NOMO-1 treated with DMSO at 0.1 percent for 48 hours (cell line): Measurements from ENCODE around the gene NYAP2.

Source experiments
- DNase-seq: peaks from one replicate; lab custom pipeline; 2025; ENCODE audit not compliant: unreplicated experiment; lab: John Stamatoyannopoulos, UW

Gene NYAP2

DNA sequence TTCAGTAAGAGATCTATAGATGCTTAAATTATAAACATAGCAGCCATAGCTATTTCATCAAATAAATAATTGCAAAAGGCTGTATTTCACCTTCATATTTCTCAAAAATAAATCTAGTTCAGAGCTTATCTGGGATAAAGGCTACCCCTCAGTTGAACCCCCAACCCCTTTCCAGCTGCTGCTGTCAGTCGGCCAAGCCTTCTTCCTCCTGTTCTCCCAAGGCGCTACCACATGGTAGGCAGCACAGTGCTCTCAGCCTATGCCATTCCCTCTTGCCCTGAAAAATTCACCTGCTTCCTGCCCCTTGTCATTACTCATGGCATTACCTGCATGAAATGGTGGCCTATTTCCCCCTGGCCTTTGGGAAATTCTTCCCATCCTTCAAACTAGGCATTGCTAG is 136.5 kb downstream of the NYAP2 start:
- DNase-seq = no peak

DNA sequence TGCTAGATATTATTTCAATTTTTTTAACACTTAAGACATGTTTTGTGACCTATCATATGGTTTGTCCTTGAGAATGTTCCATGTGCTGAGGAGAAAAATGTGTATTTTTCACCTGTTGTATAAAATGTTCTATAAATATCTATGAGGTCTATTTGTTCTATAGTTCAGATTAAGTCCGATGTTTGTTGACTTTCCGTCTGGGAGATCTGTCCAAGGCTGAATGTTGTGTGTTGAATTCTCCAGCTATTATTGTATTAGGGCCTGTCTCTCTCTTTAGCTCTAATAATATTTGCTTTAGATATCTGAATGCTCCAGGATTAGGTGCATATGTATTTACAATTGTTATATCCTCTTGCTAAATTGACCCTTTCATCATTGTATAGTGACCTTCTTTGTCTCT is 144.1 kb downstream of the NYAP2 start:
- no peak for DNase-seq

DNA sequence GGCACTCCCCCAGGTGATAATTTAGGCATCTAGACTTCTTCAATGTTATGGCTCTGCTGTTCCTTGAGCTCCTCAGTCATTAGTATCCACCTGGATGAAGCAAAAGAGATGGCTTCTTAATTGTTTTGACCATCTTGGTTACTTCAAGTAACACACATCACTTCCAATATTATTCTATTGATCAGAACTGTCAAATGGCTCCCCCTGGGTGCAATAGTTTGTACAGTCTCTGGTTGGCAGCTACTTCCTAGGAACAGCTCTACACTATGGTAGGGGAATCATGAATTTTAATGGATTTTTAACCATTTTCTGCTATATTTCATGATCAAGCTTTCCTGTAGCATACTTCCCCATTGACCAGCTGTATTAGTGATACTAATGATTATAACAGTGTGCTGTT is 157.0 kb downstream of the NYAP2 start:
- no peak for DNase-seq

DNA sequence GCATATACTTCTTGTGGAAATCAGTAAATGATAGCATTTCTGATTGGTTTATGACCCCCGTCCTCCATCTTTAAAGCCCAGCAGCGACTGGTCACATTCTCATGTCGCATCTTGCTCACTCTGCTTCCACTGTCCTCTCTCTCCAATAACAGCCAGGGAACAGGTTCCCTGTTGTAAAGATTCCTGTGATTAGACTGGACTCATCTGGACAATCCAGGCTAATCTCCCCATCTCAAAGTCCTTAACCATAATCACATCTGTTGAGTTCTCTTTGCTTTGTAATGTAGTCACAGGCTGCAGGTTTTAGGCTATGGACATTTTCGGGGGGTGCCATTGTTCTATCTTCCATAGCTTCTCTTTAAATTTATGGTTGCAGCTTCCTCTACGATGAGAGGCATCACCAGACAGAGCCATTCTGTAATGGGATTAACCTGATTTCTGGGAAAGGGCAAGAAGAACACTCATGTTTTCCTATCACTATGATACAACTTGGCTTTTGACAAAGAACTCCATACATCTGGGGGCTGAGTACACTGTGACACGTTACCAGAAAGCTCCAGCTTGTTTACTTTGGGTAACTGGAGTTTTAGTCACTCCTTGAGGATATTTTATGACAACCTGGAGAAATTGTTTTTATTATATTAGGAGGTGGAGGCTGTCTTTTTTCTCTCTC is 159.0 kb downstream of the NYAP2 start:
- DNase-seq = no peak

DNA sequence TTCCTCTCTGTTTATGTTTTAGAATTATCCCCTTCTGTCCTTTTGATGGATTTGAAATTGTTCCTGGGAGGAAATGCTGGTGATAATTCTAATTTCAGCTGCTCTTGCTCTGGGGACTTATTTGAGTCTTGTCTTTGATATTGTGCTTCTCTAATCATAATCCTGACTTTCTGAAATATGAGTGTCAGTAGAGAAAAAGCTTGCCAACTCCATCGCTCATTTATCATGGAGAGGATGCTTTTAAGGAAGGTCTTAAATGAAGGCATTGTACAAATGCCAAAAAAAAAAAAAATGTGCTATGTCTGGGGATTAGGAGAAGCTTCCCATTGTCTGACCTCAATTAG is 159.5 kb downstream of the NYAP2 start:
- no peak for DNase-seq

DNA sequence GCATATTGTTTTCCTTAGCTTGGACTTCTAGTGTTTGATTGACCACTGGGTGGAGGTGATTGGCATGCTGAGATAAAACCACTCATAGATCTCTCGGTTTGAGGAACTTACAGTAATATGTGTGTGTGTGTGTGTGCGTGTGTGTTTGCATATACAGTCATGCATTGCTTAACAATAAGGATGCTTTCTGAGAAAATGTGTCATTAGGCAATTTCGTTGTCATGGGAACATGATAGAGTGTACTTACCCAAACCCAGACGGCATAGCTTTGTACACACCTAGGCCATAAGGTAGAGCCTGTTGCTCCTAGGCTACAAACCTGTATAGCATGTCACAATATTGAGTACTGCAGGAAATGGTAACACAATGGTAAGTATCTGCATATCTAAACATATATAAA is 167.3 kb downstream of the NYAP2 start:
- DNase-seq = peak; percentile 55

DNA sequence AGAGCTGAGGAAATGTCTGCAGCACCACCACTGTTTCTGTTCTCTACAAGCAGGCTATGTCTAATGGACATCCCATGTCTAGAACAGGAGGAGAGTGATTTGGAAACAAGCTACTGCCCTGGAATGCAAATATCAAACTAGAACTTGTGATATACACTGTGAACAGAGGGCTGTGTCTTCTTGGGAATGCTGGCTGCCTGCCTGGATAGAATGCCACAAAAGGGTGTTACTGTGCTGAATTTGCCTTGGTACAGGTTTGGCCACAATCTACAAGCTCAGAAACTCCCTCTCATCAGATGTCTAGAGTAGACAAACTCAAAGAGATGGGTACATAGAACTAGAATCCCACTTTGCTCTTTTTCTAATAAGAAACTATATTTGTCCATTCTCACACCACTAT is 170.5 kb downstream of the NYAP2 start:
- DNase-seq = no peak

DNA sequence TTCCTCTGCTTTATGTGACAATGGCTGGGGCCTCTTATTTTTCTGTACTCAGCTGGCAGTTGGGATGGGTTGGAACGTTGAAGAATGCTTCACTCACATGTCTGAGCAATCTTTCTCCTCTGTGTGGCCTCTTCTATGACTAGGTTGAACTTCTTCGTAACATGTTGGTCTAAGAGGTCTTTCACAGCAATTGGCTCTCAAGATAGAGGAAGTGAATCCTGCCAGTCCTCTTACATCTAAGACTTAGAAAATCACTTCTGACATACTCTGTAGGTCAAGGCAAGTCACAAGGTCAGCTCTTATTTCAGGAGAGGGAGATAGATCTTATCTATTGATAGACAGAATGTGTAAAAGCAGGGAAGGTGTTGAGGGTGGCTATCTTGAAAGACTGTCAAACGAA is 174.1 kb downstream of the NYAP2 start:
- peak; percentile 31 for DNase-seq

DNA sequence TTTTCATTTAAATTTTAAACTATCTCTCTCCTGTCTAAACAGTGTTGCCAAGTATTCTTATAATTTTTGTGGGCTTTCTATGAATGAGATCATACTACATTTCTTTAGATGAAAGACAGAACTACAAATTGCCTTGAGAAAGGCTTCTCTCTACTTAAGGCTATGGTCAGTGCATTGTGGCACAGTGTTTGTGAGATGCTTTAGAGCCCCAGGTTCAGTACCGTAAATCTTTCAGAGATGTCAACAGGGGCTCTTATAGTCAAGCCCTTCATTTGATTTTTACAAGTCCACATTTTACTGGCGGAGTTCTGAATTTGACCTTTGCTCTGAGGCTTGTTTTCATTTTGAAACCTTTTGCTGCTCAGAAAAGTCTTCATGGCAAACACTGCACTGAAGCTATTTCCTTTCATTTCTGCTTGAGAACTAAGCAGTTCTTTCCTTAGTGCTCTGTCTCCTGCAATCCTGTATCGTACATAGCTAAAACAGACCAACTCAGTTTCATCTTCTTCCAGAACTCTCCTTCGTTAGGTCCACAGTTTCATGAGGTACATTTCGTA is 175.2 kb downstream of the NYAP2 start:
- no peak for DNase-seq

DNA sequence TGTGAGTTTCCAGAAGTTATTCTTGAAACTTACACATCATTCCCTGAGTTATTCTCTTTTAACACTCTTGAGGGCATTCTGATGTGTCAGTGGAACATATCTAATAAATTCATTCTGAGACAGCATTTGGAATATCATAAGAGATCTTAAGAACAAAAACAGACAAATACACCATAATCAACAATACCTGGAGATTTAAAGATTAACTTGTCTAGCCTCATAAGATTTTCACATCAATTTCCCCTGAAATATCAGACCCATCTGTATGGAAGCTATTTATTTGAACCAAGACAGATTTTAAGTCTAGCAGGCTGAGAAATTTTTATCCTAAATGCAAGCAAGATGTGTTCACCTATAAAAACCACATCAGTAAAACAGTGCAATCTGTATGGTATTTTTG is 181.6 kb downstream of the NYAP2 start:
- DNase-seq = no peak

DNA sequence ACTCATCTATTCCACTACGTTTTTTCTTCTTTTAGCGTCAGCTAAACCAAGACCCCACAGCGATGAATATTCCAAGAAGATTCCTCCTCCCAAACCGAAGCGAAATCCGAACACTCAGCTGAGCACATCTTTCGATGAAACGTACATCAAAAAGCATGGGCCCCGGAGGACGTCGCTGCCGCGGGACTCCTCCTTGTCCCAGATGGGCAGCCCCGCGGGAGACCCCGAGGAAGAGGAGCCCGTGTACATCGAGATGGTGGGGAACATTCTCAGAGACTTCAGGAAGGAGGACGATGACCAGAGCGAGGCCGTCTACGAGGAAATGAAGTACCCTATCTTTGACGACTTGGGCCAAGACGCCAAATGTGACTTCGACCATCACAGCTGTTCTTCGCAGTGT is 182.4 kb downstream of the NYAP2 start:
- DNase-seq = no peak

DNA sequence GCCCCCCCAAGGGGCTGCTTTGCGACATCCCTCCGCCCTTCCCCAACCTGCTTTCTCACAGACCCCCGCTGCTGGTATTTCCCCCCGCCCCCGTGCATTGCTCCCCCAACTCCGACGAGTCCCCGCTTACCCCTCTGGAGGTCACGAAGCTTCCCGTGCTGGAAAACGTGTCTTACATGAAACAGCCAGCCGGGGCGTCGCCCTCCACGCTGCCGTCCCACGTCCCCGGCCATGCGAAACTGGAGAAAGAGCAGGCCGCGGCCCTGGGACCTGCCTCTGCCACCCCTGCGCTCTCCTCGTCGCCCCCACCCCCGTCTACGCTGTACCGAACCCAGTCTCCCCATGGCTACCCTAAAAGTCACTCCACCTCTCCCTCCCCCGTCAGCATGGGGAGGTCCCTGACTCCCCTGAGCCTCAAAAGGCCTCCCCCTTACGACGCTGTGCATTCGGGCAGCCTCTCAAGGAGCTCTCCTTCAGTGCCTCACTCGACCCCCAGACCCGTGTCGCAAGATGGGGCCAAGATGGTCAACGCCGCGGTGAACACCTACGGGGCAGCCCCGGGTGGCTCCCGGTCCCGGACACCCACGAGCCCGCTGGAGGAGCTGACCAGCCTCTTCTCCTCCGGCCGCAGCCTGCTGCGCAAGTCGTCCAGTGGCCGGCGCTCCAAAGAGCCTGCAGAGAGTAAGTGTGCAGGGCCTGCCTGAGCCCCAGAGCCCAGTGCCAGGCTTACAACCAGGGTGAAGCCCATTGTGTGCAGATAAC is 183.0 kb downstream of the NYAP2 start:
- DNase-seq = no peak

DNA sequence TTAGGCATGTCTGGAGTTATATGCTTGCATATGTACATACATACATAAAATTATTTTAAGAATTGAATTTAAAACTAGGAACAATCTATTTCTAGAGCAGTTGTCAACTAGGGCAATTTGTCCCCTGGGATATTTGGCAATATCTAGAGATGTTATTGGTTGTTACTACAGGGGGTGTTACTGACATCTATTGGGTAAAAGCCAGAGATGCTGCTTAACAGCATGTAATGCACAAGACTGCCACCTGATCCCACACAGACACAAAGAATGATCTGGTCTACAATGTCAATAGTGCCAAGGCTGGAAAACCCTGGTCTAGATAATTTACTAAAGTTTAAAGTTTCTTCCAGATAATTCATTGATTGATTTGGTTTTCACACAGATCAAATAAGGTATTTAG is 185.3 kb downstream of the NYAP2 start:
- no peak for DNase-seq

DNA sequence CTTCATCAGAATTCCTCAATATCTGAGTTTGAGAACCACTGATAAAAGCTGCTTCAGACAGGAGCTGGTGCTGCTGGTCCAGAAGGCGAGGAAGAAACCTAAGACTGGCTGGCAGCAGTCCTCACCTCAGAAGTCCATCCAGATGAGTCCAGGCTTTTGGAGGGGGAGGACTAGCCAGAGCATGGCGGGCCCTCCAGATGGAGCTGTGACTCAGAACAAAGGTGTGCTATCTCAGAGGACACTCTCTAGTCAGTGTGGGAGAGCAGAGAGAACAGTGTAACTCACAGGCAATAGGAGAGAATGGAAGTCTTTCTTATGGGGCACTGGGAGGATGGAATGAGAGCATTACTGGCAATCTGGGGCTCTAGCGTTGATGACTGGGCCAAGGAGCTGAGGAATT is 191.4 kb downstream of the NYAP2 start:
- no peak for DNase-seq

DNA sequence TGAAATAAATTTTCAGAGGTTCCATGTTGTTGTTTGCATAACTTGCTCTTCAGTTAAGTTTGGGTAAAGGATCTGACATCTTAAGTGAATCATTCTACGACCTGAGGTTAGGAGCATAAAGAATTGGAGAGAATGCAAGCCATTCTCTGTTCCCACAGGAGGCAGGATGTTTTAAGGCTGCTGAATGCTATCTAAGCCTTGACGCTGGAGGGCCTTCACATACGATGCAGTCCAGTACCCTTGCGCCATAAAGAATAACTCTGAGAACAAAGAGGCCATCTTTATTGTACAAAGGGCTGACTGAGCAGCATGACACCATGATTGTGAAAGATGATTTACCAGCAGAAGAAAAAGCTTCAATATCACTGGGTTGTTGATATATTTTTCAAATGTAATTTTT is 198.4 kb downstream of the NYAP2 start:
- no peak for DNase-seq

DNA sequence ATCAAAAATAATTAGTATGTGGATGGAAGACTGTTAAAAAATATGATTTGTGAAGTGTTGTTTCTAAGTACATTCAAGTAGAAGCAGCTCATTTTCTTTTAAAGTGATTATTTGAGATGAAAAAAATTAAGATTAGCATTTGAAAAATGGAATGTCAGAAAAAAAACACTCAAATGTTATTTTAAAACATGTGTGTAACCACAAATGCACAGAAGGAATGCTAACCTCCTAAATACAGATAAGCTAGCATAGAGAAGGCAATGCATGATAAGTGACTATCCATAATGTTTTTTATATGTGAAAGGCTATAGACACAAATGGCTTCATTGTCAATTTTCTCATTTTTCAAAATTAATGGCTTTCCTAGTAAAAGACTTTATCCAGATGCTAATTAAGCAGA is 198.9 kb downstream of the NYAP2 start:
- DNase-seq = no peak

DNA sequence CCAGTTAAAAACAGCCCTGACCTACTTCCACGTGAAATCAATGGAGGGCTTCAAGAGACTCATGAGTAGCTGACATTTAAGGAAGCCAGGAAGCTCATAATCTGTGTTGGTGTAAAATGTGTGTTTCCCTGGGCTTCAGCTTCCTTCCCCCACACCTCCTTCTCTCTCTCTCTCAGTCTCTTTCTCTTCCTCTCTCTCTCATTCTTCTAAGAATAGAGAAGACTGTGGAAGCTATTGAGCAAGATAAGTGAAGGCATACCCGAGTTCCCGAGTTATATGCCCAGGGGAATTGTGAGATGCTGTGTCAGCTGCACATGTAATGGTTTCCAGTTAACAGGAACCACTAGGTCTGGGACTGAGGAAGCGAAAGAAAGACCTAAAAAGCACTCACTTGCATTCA is 199.4 kb downstream of the NYAP2 start:
- no peak for DNase-seq

DNA sequence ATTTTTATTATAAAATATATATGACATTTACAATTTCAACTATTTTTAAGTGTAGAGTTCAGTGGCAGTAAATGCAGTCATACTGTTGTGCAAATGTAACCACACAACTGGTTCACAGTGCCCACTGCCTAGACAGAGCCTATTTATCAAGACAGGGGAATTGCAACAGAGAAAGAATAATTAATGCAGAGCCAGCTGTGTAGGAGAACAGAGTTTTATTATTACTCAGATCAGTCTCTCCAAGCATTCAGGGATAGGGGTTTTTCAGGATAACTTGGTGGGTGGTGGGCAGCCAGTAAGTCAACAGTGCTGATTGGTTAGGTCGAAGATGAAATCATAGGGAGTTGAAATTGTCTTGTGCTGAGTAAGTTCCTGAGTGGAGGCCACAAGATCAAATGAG is 200.3 kb downstream of the NYAP2 start:
- no peak for DNase-seq

DNA sequence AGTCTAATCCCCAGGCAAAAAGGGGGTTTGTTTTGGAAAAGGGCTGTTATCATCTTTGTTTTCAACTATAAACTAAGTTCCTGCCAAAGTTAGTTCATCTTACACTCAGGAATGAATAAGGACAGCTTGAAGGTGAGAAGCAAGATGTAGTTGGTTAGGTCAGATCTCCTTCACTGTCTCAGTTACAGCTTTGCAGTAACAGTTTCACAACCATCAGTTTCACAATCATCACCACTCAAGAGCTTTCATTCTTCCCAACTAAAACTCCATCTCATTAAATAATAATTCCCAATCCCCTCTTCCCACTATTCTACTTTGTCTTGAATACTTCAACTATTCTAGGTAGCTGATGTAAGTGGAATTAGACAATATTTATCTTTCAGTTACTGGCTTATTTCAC is 200.9 kb downstream of the NYAP2 start:
- DNase-seq = peak; percentile 27

DNA sequence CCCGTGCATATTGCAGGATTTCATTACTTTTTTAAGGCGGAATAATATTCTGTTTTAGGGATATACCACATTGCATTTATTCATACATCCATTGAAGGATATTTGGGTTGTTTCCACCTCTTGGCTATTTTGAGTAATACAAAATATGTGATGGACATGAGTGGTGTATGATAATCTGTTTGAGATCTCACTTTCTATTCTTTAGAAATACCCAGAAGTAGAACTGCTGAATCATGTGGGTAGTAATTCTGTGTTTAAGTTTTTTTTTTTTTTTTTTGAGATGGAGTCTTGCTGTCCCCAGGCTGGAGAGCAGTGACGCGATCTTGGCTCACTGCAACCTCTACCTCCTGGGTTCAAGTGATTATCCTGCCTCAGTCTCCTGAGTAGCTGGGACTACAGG is 201.4 kb downstream of the NYAP2 start:
- no peak for DNase-seq

DNA sequence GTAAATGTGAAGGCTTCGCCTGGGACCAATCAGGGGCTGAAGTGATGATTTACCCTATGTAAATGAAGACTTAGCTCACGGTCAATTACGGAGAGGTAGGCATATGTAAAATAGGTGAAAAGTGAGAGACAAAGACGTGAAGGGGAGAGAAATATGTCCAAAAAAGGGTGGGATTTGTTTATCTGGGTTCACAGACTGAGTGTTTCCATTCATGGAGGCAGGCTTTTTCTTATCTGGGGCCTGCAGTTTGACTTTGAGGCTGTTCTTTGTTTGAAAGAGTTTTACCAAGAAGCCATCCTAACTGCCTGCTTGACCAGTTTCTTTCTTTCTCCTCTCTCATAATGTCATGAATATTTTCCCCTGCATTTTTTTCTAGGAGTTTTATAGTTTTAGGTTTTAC is 202.7 kb downstream of the NYAP2 start:
- no peak for DNase-seq

DNA sequence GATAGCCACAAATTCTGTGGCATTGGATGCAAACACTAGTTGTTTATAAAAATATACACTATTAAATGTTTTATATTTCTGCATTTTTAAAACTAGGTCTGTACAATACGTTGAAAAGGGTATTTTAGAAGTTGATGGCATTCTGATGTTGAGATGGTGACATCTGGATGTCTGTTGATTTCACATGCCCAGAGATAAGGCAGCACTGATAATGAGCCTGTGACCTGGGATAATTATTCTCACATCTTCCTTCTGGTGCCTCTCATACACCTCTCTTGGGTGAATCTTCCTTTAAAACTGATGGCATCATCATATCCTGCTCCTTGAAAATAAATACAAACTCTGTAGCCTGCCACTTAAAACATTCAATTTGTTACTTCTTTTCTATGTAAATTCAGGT is 208.6 kb downstream of the NYAP2 start:
- no peak for DNase-seq

DNA sequence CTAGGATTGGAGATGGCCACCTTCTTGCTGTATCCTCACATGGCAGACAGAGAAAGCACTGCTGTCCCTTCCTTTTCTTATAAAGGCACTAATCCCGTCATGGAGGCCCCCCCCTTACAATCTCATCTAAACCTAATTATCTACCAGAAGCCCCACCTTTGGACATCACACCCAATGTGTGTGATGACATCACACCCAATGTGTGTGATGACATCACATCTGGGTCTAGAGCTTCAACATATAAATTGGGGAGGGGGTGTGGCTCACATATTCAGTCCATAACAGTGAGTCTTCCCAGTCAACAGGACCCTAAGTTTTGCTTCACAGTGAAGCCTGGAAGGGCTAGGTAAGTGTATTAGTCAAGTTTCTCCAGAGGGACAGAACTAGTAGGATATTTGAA is 213.1 kb downstream of the NYAP2 start:
- DNase-seq = no peak
